Activated T-cell treated with anti-CD3 and anti-CD28 coated beads, Interleukin-2, amount 50 U/mL, for 72 hours (primary cell): ENCODE results near the gene JAML. TPM values are rescaled to one million over a fixed set of nuclear protein-coding genes. Genes with fewer than 3 reads are reported as not detected.

ENCODE experiments used
- ATAC-seq, 2 donors: fragments of 150-1000 bp; cut with Tn5 transposase; replicated peaks in 1 of 2; 2 replicates each; pipeline ENCODE4 v1.10.0; 2021; ENCODE audit warnings: moderate library complexity in 2 of 2, mild to moderate bottlenecking in 1 of 2
- DNase-seq, 2 donors: peaks; one replicate each; pipeline ENCODE4 v3.0.0; 2021 to 2022; ENCODE audit warnings: mixed read lengths in 1 of 2
- H3K27ac Mint-ChIP-seq: one replicate; pipeline ENCODE4 v1.8.0; 2022; ENCODE audit warnings: mild to moderate bottlenecking, moderate library complexity, mixed read lengths
- H3K27me3 Mint-ChIP-seq: one replicate; pipeline ENCODE4 v1.8.0; 2022; ENCODE audit warnings: low read depth, mixed read lengths
- H3K36me3 Mint-ChIP-seq, 2 donors: one replicate each; pipeline ENCODE4 v1.8.0; 2022; ENCODE audit warnings: mixed read lengths in 2 of 2, mild to moderate bottlenecking in 1 of 2; ENCODE audit not compliant: insufficient read depth in 2 of 2
- H3K4me1 Mint-ChIP-seq: one replicate; pipeline ENCODE4 v1.8.0; 2022; ENCODE audit warnings: low read depth, mixed read lengths
- H3K4me3 Mint-ChIP-seq, 2 donors: one replicate each; pipeline ENCODE4 v1.8.0; 2022; ENCODE audit warnings: mild to moderate bottlenecking in 2 of 2, mixed read lengths in 2 of 2, moderate library complexity in 2 of 2
- H3K9me3 Mint-ChIP-seq, 2 donors: one replicate each; pipeline ENCODE4 v1.8.0; 2022; ENCODE audit warnings: mixed read lengths in 2 of 2
- total RNA-seq, 2 donors: library from RNA; stranded (reverse); gene quantifications; one replicate each; pipeline ENCODE4 v1.2.3, GENCODE V29; 2022

Gene JAML
- total RNA-seq, 2 donors from 2014 or later = 272 to 369 TPM

GRCh38 chr11:118148240-118148639, 76.6 kb downstream of the JAML start:
- H3K9me3 Mint-ChIP-seq = no peaks in the 10 kb centered on the region

GRCh38 chr11:118147502-118147901, 77.3 kb downstream of the JAML start:
- Mint-ChIP-seq H3K36me3 (no peaks in the 10 kb centered on the region), H3K27ac (no peak overlapping the region), H3K4me3 (no peak overlapping the region), H3K4me1 (peaks cover 12% of the 10 kb centered on the region), H3K9me3 (no peaks in the 10 kb centered on the region), H3K27me3 (peaks cover 73% of the 10 kb centered on the region)
- ATAC-seq = no peak
- no peak for DNase-seq

More at GRCh38 chr11:118148240-118148639, 76.6 kb downstream of the JAML start:
- ATAC-seq = no peak
- no peak for DNase-seq
- no peaks in the 10 kb centered on the region for H3K36me3 Mint-ChIP-seq
- H3K4me1 Mint-ChIP-seq = peaks cover 4% of the 10 kb centered on the region
- no peak overlapping the region for H3K27ac Mint-ChIP-seq
- H3K27me3 Mint-ChIP-seq = peaks cover 66% of the 10 kb centered on the region
- H3K4me3 Mint-ChIP-seq = no peak overlapping the region

- peak overlapping the region; percentile 82 to 89 for H3K4me3 Mint-ChIP-seq
- no peaks in the 10 kb centered on the region for H3K36me3 Mint-ChIP-seq
- peaks cover 75% of the 10 kb centered on the region for H3K27me3 Mint-ChIP-seq
- DNase-seq (no peak), ATAC-seq (no peak)
- peaks cover 13% of the 10 kb centered on the region for H3K4me1 Mint-ChIP-seq
- H3K27ac Mint-ChIP-seq = no peak overlapping the region
- no peaks in the 10 kb centered on the region for H3K9me3 Mint-ChIP-seq
Observed at GRCh38 chr11:118146554-118146953, 78.3 kb downstream of the JAML start.

- H3K4me1 Mint-ChIP-seq = peaks cover 13% of the 10 kb centered on the region
- DNase-seq (peak; percentile 89 to 93), ATAC-seq (peak; percentile 93 to 96)
- peaks cover 73% of the 10 kb centered on the region for H3K27me3 Mint-ChIP-seq
- H3K27ac Mint-ChIP-seq = no peak overlapping the region
- H3K9me3 Mint-ChIP-seq = no peaks in the 10 kb centered on the region
- H3K4me3 Mint-ChIP-seq = peak overlapping the region; percentile 89
- no peaks in the 10 kb centered on the region for H3K36me3 Mint-ChIP-seq
Observed at GRCh38 chr11:118145285-118146227, 79.3 kb downstream of the JAML start.

- Mint-ChIP-seq H3K27ac (no peak overlapping the region), H3K4me1 (peaks cover 13% of the 10 kb centered on the region), H3K9me3 (no peaks in the 10 kb centered on the region), H3K4me3 (no peak overlapping the region), H3K36me3 (no peaks in the 10 kb centered on the region), H3K27me3 (peaks cover 71% of the 10 kb centered on the region)
- DNase-seq (no peak), ATAC-seq (no peak)
Observed at GRCh38 chr11:118144301-118145268, 80.2 kb downstream of the JAML start.

Other genes with a start within 250 kb of the JAML start
- gene IL10RA, start 238.6 kb downstream of the JAML start, total RNA-seq = 100 to 1,000 TPM in 1 of 2 donors, 10 to 100 TPM in 1; 79.6 to 123 TPM
- under 1 TPM in 1 of 2 donors, not detected in 1; 0.07 TPM for gene TMPRSS4, start 147.9 kb downstream of the JAML start, total RNA-seq
- gene SMIM35, start 138.0 kb downstream of the JAML start, total RNA-seq = under 1 TPM; 0.36 to 0.67 TPM
- gene SCN4B, start 72.2 kb downstream of the JAML start, total RNA-seq = under 1 TPM; 0.46 to 0.53 TPM
- not detected for gene SCN2B, start 48.4 kb downstream of the JAML start, total RNA-seq
- 10 to 100 TPM; 71.3 to 76.3 TPM for gene MPZL3, start 27.4 kb upstream of the JAML start, total RNA-seq
- gene MPZL2, start 39.3 kb upstream of the JAML start, total RNA-seq = 10 to 100 TPM; 10.1 to 12.9 TPM
- 100 to 1,000 TPM; 404 to 419 TPM for gene CD3E, start 79.7 kb upstream of the JAML start, total RNA-seq
- 100 to 1,000 TPM; 245 to 250 TPM for gene CD3D, start 117.7 kb upstream of the JAML start, total RNA-seq
- gene CD3G, start 119.3 kb upstream of the JAML start, total RNA-seq = 100 to 1,000 TPM; 125 to 128 TPM
- gene UBE4A, start 134.6 kb upstream of the JAML start, total RNA-seq = 10 to 100 TPM; 45.6 to 46.0 TPM
- 100 to 1,000 TPM; 176 to 225 TPM for gene ATP5MG, start 176.6 kb upstream of the JAML start, total RNA-seq
- 100 to 1,000 TPM; 106 to 124 TPM for gene KMT2A, start 211.5 kb upstream of the JAML start, total RNA-seq